NB4 (cell line): ENCODE data around the gene PDE8A.

Source experiments
- CTCF ChIP-seq: IDR thresholded peaks from one replicate; pipeline ENCODE4 v1.5.1; 2012; ENCODE audit warnings: low read depth, low read length
- MAX ChIP-seq: IDR thresholded peaks from 2 replicates; pipeline ENCODE4 v1.6.1; 2011; ENCODE audit warnings: low read depth, low read length
- MYC ChIP-seq: IDR thresholded peaks from 2 replicates; pipeline ENCODE4 v1.6.1; 2011; ENCODE audit warnings: low read depth, low read length
- POLR2A ChIP-seq: IDR thresholded peaks from 2 replicates; pipeline ENCODE4 v1.6.1; 2011; ENCODE audit warnings: mild to moderate bottlenecking; ENCODE audit not compliant: insufficient read length; ENCODE audit errors: extremely low read depth

- TF ChIP-seq CTCF = no peak
- TF ChIP-seq POLR2A = no peak
- TF ChIP-seq MAX = no peak
- TF ChIP-seq MYC = no peak
Measured at GRCh38 chr15:84949043-84949442, 32.6 kb upstream of the PDE8A start.
